SK-N-SH treated with all-trans-retinoic acid at 6 μM for 48 hours (cell line): ENCODE measurements around the gene AZIN2.

Experiments used
- ATAC-seq: fragments of 200-7000 bp; cut with Tn5 transposase; 3 replicates; pipeline ENCODE4 v1.9.1; 2020; ENCODE audit warnings: mild to moderate bottlenecking, moderate library complexity
- ARNTL ChIP-seq: fragments of 450-650 bp; formaldehyde crosslinking; IDR thresholded peaks from 2 replicates; pipeline ENCODE4 v1.5.0; 2020; ENCODE audit warnings: low read depth, mild to moderate bottlenecking, moderate library complexity, borderline replicate concordance
- BACH2 ChIP-seq: fragments of 250-450 bp; sonication (Bioruptor Pico); IDR thresholded peaks from 2 replicates; pipeline ENCODE4 v1.9.0; 2021; ENCODE audit warnings: mild to moderate bottlenecking, borderline replicate concordance
- CSDC2 ChIP-seq: fragments of 250-450 bp; sonication (Bioruptor Pico); IDR thresholded peaks from 2 replicates; pipeline ENCODE4 v1.5.0; 2020; ENCODE audit warnings: mild to moderate bottlenecking, moderate library complexity
- ESRRG ChIP-seq: fragments of 250-450 bp; sonication (Bioruptor Pico); IDR thresholded peaks from 2 replicates; pipeline ENCODE4 v1.6.1; 2021; ENCODE audit warnings: mild to moderate bottlenecking
- GLIS3 ChIP-seq: fragments of 250-450 bp; sonication (Bioruptor Pico); IDR thresholded peaks from 2 replicates; pipeline ENCODE4 v1.5.0; 2020; ENCODE audit warnings: mild to moderate bottlenecking, moderate library complexity
- ISL1 ChIP-seq: fragments of 250-450 bp; sonication (Bioruptor Pico); IDR thresholded peaks from 2 replicates; pipeline ENCODE4 v2.1.2; 2022; ENCODE audit warnings: mild to moderate bottlenecking, moderate library complexity
- OSR1 ChIP-seq: fragments of 250-450 bp; sonication (Bioruptor Pico); IDR thresholded peaks from 2 replicates; pipeline ENCODE4 v1.8.0; 2022; ENCODE audit warnings: moderate library complexity, mild to moderate bottlenecking, inconsistent platforms
- PATZ1 ChIP-seq: fragments of 250-450 bp; sonication (Bioruptor Pico); IDR thresholded peaks from 2 replicates; pipeline ENCODE4 v1.8.0; 2020; ENCODE audit warnings: mild to moderate bottlenecking, moderate library complexity, borderline replicate concordance
- PPARA ChIP-seq: fragments of 250-450 bp; sonication (Bioruptor Pico); IDR thresholded peaks from 2 replicates; pipeline ENCODE4 v1.5.0; 2020; ENCODE audit warnings: mild to moderate bottlenecking, borderline replicate concordance
- RARB ChIP-seq: fragments of 250-450 bp; sonication (Bioruptor Pico); IDR thresholded peaks from 2 replicates; pipeline ENCODE4 v1.8.0; 2021; ENCODE audit warnings: mild to moderate bottlenecking, moderate library complexity
- SNAI2 ChIP-seq: fragments of 250-450 bp; sonication (Bioruptor Pico); IDR thresholded peaks from 2 replicates; pipeline ENCODE4 v1.5.0; 2020; ENCODE audit warnings: mild to moderate bottlenecking, moderate library complexity
- TCF4 ChIP-seq: fragments of 250-450 bp; sonication (Bioruptor Pico); IDR thresholded peaks from 2 replicates; pipeline ENCODE4 v1.8.0; 2021; ENCODE audit warnings: mild to moderate bottlenecking, moderate library complexity, borderline replicate concordance
- TOX ChIP-seq: fragments of 250-450 bp; sonication (Bioruptor Pico); IDR thresholded peaks from 2 replicates; pipeline ENCODE4 v1.8.0; 2021; ENCODE audit warnings: mild to moderate bottlenecking, moderate library complexity, borderline replicate concordance
- ZC3H10 ChIP-seq: fragments of 250-450 bp; sonication (Bioruptor Pico); IDR thresholded peaks from 2 replicates; pipeline ENCODE4 v1.5.1; 2021; ENCODE audit warnings: mild to moderate bottlenecking, moderate library complexity
- ZFP3 ChIP-seq: fragments of 250-450 bp; sonication (Bioruptor Pico); IDR thresholded peaks from 2 replicates; pipeline ENCODE4 v1.5.0; 2020; ENCODE audit warnings: mild to moderate bottlenecking, moderate library complexity
- ZFP30 ChIP-seq: fragments of 450-650 bp; formaldehyde crosslinking; IDR thresholded peaks from 2 replicates; pipeline ENCODE4 v1.5.0; 2022; ENCODE audit warnings: mild to moderate bottlenecking, moderate library complexity
- ZNF565 ChIP-seq: fragments of 450-650 bp; formaldehyde crosslinking; conservative IDR thresholded peaks from 2 replicates; pipeline ENCODE4 v1.5.0; 2020; ENCODE audit warnings: low read depth, mild to moderate bottlenecking, moderate library complexity
- ZNF70 ChIP-seq: fragments of 450-650 bp; formaldehyde crosslinking; IDR thresholded peaks from 2 replicates; pipeline ENCODE4 v1.5.0; 2020; ENCODE audit warnings: mild to moderate bottlenecking, moderate library complexity
- ZNF8 ChIP-seq: fragments of 450-650 bp; formaldehyde crosslinking; IDR thresholded peaks from 2 replicates; pipeline ENCODE4 v1.5.0; 2020; ENCODE audit warnings: mild to moderate bottlenecking, moderate library complexity
- TF ChIP-seq, protein P1 (sequence below): fragments of 250-450 bp; sonication (Bioruptor Pico); IDR thresholded peaks from 2 replicates; pipeline ENCODE4 v1.5.1; 2021; ENCODE audit warnings: mild to moderate bottlenecking, moderate library complexity
- TF ChIP-seq, protein P2 (sequence below): fragments of 250-450 bp; sonication (Bioruptor Pico); IDR thresholded peaks from 2 replicates; pipeline ENCODE4 v1.8.0; 2021; ENCODE audit warnings: low read depth, mild to moderate bottlenecking, moderate library complexity, borderline replicate concordance
- TF ChIP-seq, protein P3 (sequence below): fragments of 250-450 bp; sonication (Bioruptor Pico); IDR thresholded peaks from 2 replicates; pipeline ENCODE4 v1.5.1; 2020; ENCODE audit warnings: low read depth, mild to moderate bottlenecking, moderate library complexity
- TF ChIP-seq, protein P4 (sequence below): fragments of 250-450 bp; sonication (Bioruptor Pico); IDR thresholded peaks from 2 replicates; pipeline ENCODE4 v1.5.0; 2020; ENCODE audit warnings: mild to moderate bottlenecking, moderate library complexity

Gene AZIN2

GRCh38 chr1:33143176-33143575 is 62.2 kb downstream of the AZIN2 start:
- ATAC-seq: no peak; the same call in 1 of the 3 replicates
- TF ChIP-seq ZFP3 (CRISPR knock-in tag): no peak
- no peak for TF ChIP-seq ESRRG (CRISPR knock-in tag)
- TF ChIP-seq OSR1 (CRISPR knock-in tag): no peak
- TF ChIP-seq, protein P1, sequence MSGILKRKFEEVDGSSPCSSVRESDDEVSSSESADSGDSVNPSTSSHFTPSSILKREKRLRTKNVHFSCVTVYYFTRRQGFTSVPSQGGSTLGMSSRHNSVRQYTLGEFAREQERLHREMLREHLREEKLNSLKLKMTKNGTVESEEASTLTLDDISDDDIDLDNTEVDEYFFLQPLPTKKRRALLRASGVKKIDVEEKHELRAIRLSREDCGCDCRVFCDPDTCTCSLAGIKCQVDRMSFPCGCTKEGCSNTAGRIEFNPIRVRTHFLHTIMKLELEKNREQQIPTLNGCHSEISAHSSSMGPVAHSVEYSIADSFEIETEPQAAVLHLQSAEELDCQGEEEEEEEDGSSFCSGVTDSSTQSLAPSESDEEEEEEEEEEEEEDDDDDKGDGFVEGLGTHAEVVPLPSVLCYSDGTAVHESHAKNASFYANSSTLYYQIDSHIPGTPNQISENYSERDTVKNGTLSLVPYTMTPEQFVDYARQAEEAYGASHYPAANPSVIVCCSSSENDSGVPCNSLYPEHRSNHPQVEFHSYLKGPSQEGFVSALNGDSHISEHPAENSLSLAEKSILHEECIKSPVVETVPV (CRISPR knock-in tag): no peak
- TF ChIP-seq BACH2: no peak
- TF ChIP-seq ARNTL (CRISPR knock-in tag): no peak
- TF ChIP-seq, protein P2, sequence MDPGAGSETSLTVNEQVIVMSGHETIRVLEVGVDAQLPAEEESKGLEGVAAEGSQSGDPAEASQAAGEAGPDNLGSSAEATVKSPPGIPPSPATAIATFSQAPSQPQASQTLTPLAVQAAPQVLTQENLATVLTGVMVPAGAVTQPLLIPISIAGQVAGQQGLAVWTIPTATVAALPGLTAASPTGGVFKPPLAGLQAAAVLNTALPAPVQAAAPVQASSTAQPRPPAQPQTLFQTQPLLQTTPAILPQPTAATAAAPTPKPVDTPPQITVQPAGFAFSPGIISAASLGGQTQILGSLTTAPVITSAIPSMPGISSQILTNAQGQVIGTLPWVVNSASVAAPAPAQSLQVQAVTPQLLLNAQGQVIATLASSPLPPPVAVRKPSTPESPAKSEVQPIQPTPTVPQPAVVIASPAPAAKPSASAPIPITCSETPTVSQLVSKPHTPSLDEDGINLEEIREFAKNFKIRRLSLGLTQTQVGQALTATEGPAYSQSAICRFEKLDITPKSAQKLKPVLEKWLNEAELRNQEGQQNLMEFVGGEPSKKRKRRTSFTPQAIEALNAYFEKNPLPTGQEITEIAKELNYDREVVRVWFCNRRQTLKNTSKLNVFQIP (CRISPR knock-in tag): no peak
- no peak for TF ChIP-seq RARB (CRISPR knock-in tag)
- TF ChIP-seq TOX: no peak
- TF ChIP-seq CSDC2 (CRISPR knock-in tag): no peak
- no peak for TF ChIP-seq PATZ1 (CRISPR knock-in tag)
- TF ChIP-seq, protein P3, sequence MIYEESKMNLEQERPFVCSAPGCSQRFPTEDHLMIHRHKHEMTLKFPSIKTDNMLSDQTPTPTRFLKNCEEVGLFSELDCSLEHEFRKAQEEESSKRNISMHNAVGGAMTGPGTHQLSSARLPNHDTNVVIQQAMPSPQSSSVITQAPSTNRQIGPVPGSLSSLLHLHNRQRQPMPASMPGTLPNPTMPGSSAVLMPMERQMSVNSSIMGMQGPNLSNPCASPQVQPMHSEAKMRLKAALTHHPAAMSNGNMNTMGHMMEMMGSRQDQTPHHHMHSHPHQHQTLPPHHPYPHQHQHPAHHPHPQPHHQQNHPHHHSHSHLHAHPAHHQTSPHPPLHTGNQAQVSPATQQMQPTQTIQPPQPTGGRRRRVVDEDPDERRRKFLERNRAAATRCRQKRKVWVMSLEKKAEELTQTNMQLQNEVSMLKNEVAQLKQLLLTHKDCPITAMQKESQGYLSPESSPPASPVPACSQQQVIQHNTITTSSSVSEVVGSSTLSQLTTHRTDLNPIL (CRISPR knock-in tag): no peak
- no peak for TF ChIP-seq ZC3H10 (CRISPR knock-in tag)
- TF ChIP-seq, protein P4, sequence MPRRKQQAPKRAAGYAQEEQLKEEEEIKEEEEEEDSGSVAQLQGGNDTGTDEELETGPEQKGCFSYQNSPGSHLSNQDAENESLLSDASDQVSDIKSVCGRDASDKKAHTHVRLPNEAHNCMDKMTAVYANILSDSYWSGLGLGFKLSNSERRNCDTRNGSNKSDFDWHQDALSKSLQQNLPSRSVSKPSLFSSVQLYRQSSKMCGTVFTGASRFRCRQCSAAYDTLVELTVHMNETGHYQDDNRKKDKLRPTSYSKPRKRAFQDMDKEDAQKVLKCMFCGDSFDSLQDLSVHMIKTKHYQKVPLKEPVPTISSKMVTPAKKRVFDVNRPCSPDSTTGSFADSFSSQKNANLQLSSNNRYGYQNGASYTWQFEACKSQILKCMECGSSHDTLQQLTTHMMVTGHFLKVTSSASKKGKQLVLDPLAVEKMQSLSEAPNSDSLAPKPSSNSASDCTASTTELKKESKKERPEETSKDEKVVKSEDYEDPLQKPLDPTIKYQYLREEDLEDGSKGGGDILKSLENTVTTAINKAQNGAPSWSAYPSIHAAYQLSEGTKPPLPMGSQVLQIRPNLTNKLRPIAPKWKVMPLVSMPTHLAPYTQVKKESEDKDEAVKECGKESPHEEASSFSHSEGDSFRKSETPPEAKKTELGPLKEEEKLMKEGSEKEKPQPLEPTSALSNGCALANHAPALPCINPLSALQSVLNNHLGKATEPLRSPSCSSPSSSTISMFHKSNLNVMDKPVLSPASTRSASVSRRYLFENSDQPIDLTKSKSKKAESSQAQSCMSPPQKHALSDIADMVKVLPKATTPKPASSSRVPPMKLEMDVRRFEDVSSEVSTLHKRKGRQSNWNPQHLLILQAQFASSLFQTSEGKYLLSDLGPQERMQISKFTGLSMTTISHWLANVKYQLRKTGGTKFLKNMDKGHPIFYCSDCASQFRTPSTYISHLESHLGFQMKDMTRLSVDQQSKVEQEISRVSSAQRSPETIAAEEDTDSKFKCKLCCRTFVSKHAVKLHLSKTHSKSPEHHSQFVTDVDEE: no peak

DNA sequence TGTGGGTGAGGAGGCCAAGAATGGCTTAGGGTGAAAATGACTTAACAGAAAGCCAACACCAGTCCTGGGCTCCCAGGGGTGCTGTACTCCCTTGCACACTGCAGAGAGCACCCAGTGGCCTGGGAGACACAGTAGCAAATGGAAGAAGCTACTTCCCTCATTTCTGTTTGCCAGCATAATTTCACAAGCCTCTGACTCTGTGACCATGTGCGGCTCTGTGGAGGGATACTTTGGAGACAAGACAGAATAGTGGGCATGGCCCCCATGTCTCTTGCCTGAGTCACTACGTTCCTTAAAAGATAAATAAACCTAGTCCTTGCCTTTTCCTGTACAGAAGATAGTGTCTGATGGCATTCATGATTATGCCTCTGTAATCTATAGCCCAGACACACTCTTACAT is 62.7 kb downstream of the AZIN2 start:
- TF ChIP-seq SNAI2 (CRISPR knock-in tag) (no peak), GLIS3 (CRISPR knock-in tag) (no peak), PPARA (CRISPR knock-in tag) (no peak), ZFP30 (CRISPR knock-in tag) (no peak), CSDC2 (CRISPR knock-in tag) (no peak)
- ATAC-seq: no peak; the same call in 1 of the 3 replicates

DNA sequence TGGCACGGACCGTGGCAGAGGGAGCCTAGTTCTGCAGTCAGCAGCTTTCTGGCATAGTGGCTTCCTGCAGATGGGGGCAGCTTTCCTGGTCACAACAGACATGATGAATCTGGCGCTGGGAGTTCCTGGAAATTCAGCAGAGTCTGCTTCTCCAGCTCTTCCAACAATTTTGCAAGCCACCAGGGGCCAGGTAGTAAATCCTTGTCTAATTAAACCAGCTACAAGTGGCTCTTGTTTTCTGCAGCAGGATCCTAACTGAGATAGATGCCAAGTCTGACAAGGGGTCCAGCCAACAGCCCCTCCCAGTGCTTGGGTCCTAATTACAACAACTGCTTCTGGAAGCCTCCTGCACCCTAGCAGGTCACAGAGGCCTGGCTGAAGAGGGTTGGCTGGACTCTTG is 65.0 kb downstream of the AZIN2 start:
- TF ChIP-seq ZFP30 (CRISPR knock-in tag) (no peak), SNAI2 (CRISPR knock-in tag) (no peak), ARNTL (CRISPR knock-in tag) (no peak)
- no peak for ATAC-seq

GRCh38 chr1:33147275-33147996 is 66.5 kb downstream of the AZIN2 start:
- no peak for ATAC-seq
- TF ChIP-seq ZNF8 (CRISPR knock-in tag) (no peak), ZNF70 (CRISPR knock-in tag) (no peak), GLIS3 (CRISPR knock-in tag) (no peak), OSR1 (CRISPR knock-in tag) (no peak), ZNF565 (CRISPR knock-in tag) (no peak), ZFP30 (CRISPR knock-in tag) (no peak), ARNTL (CRISPR knock-in tag) (no peak), ZC3H10 (CRISPR knock-in tag) (no peak), BACH2 (no peak), ISL1 (CRISPR knock-in tag) (no peak), SNAI2 (CRISPR knock-in tag) (no peak), ZFP3 (CRISPR knock-in tag) (no peak), CSDC2 (CRISPR knock-in tag) (no peak), TCF4 (CRISPR knock-in tag) (no peak)
- TF ChIP-seq, protein P2 (CRISPR knock-in tag): no peak
